Right cardiac atrium (tissue), 5 donors: ENCODE data around the gene CD48. TPM values are rescaled to one million over a fixed set of nuclear protein-coding genes. Genes with fewer than 3 reads are reported as not detected.
A peak's percentile ranks its signal among the peaks of the same experiment; 100 is the strongest.

Experiments used
- ATAC-seq, 2 donors: fragments of 200-7000 bp; cut with Tn5 transposase; one replicate each; pipeline versions ENCODE4 v1.8.0 to v1.9.1; 2020; ENCODE audit warnings: moderate library complexity in 2 of 2, mild to moderate bottlenecking in 1 of 2
- DNase-seq, 3 donors: peaks; one replicate each; pipeline ENCODE4 v3.0.0-alpha.2; 2020
- H3K27ac ChIP-seq: one replicate; pipeline ENCODE4 v1.5.1; 2013; ENCODE audit warnings: mild to moderate bottlenecking, low read length, control low read depth, moderate library complexity
- H3K27me3 ChIP-seq: one replicate; pipeline ENCODE4 v1.6.1; 2013; ENCODE audit not compliant: control insufficient read depth, insufficient read depth
- H3K4me1 ChIP-seq: one replicate; pipeline ENCODE4 v1.6.1; 2013; ENCODE audit warnings: low read length; ENCODE audit not compliant: control insufficient read depth, insufficient read depth
- H3K4me3 ChIP-seq: one replicate; pipeline ENCODE4 v1.5.1; 2013; ENCODE audit warnings: low read length, control low read depth
- H3K9me3 ChIP-seq: one replicate; pipeline ENCODE4 v1.6.1; 2013; ENCODE audit warnings: low read length; ENCODE audit not compliant: control insufficient read depth
- WGBS: extraction: QIAGEN DNeasy Blood & Tissue Kit; methylation state at CpG from one replicate; pipeline ENCODE4 v1.1.7; 2013; 5-methylcytosine and 5-hydroxymethylcytosine counted together
- intact Hi-C, 4 donors: fragments of 100-400 bp; cut with DNase I; formaldehyde crosslinking; loops; one replicate each; pipeline versions ENCODE4 v1.11.0 to v1.14.0; 2022 to 2023
- polyA plus RNA-seq: library from polyadenylated mRNA; stranded (reverse); fragments of 200-250 nt; gene quantifications from one replicate; pipeline ENCODE4 v1.2.3, GENCODE V29; 2013
- total RNA-seq, 4 donors: library from RNA; stranded (reverse); fragmentation: NEBNext Ultra II Directional; extraction: Animal tissue kit (Norgen Biotek cat#: 25700); gene quantifications; one replicate each; pipeline ENCODE4 v1.2.1, GENCODE V29; 2021
- donor health status: healthy with polysubstance abuse.
- donor health status: DM: no; HTN: yes; CAD: no.
- donor health status: DM: no; HTN: no; CAD: no.
- donor health status: DM: no; HTN: yes; CAD: no; lungs with severe emphysema.
- donor health status: DM: yes; HTN: yes; CAD: no.

The CD48 gene
- total and polyA plus RNA-seq, 5 donors = 0.39 to 4.1 (median 0.96) TPM

- Histone ChIP-seq H3K4me1 (no peaks in the 10 kb centered on the region), H3K9me3 (no peaks in the 10 kb centered on the region), H3K4me3 (no peak within 1 kb of the TSS), H3K27me3 (no peaks in the 10 kb centered on the region), H3K27ac (no peak within 1 kb of the TSS)
- ATAC-seq (peak in 1 of 2 donors; percentile 18), DNase-seq (no peak)
- WGBS = 50% methylated on average over 11 of the region's 11 CpGs
- intact Hi-C loops = no loop called here
Observed at GRCh38 chr1:160646711-160647328, 64.8 kb downstream of the CD48 start, which contains the start of gene SLAMF1. Gene SLAMF1, minus strand, starts transcription at chr1:160647044. Its CDS starts 99 bp downstream, at chr1:160646945.

DNA sequence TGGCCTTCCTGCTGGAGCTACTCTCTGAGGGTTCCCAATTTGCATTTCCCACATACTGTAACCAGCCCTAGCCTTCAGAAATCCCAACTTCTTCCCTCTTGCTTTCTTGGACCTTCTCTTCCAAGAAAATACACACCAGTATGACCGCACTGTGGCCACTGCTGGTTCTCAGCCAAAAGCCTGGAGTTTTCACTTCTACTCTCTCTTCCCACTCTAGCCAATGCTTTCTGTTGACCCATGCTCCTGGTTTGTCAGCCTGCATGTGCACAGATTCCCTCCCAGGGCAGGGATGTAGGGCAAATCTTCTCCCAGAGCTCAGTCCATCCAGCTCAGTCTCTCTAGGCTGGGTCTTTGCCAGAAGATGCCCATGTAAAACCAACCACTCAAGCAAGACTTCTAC is 65.4 kb downstream of the CD48 start:
- intact Hi-C loops = no loop called here
- 86% methylated on average over 1 of the region's 1 CpG for WGBS

DNA sequence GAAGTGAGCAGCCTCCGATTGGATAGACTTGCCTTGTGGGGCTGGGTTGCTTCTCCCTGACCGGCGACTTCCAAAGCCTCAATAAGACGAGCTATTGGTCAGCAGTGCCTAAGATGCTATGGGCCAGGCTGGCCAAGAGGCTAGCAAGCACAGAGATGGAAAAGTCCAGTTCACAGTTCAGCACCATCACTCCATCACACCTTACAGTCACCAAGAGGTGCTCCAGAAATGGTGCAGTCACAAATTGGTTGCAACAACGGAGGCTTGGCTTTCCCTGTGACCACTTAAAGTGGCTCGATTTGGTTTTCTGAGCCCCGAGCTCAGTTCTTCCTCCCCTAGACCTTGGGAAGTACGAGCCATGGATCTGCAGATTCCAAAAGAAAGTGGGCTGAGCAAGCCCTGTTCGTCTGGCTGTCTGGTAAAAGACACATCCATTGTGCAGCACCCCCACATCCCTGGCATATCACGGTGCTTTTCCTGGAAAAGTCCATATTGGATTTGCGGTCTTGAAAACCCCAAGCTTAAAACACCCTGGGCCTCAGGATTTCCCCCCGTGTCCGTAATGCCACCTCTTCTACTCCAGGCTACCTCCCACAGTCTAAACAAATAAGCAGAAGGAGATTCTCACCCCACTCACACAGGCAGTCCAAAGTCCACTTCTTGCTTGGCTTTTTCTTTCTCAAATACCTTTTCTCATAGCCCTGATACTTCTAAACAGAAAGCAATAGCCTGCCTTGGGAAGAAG is 66.1 kb downstream of the CD48 start:
- Histone ChIP-seq H3K27me3 (no peaks in the 10 kb centered on the region), H3K4me3 (no peak overlapping the region), H3K9me3 (no peaks in the 10 kb centered on the region), H3K27ac (no peak overlapping the region), H3K4me1 (no peaks in the 10 kb centered on the region)
- ATAC-seq = no peak
- DNase-seq = no peak
- intact Hi-C loops = no loop called here
- WGBS = 86% methylated on average over 13 of the region's 13 CpGs

More for the DNA sequence above, 65.4 kb downstream of the CD48 start:
- no peak for DNase-seq
- Histone ChIP-seq H3K9me3 (no peaks in the 10 kb centered on the region), H3K27ac (no peak overlapping the region), H3K4me1 (no peaks in the 10 kb centered on the region), H3K27me3 (no peaks in the 10 kb centered on the region), H3K4me3 (no peak overlapping the region)
- no peak for ATAC-seq

DNA sequence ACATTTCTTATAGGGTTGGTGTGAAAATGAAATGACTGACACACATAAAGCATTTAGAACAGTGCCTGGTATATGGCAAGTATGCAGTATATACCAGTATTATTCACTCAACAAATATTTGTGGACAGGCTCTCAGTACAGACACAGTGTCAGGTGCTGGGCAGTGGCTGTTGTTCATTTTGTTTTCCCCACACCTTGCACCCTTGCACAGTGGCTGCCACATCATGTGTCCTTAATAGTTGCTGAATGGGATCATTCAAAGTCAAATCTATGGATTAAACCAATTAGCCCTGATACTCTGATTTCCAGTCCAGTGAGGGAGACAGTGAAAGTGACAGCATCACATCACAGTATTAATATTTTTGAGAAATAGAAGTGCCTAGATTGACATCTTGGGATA is 67.2 kb downstream of the CD48 start:
- H3K9me3 ChIP-seq = no peaks in the 10 kb centered on the region
- no peak overlapping the region for H3K27ac ChIP-seq
- no peaks in the 10 kb centered on the region for H3K27me3 ChIP-seq
- ATAC-seq (no peak), DNase-seq (no peak)
- H3K4me3 ChIP-seq = no peak overlapping the region
- H3K4me1 ChIP-seq = no peaks in the 10 kb centered on the region
- intact Hi-C loops = no loop called here

DNA sequence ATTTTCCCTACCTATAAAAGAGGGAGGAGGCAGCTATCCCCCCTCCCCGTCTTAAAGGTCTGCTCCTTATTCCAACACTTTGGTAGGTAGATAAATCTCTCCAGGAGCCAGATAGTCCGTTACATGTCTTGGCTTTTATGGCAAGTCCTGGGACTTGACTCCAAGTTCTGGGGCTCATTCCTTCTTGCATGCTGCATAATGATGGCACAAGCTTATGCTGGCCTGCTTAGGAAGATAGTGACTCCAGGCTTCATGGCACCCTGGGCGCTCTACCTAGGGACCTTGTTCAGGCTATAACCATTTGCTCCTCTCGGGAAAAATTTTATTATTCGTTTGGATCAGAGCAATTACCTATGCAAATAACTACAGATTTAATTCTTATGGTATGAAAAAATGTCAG is 68.5 kb downstream of the CD48 start:
- no peak for DNase-seq
- Histone ChIP-seq H3K4me1 (no peaks in the 10 kb centered on the region), H3K27me3 (no peaks in the 10 kb centered on the region), H3K27ac (no peak overlapping the region), H3K9me3 (no peaks in the 10 kb centered on the region), H3K4me3 (no peak overlapping the region)
- ATAC-seq = no peak
- intact Hi-C loops = no loop called here
- WGBS = 85% methylated on average over 5 of the region's 5 CpGs

GRCh38 chr1:160642281-160642644 is 69.4 kb downstream of the CD48 start:
- no peak overlapping the region for H3K27ac ChIP-seq
- WGBS = 92% methylated on average over 2 of the region's 2 CpGs

DNA sequence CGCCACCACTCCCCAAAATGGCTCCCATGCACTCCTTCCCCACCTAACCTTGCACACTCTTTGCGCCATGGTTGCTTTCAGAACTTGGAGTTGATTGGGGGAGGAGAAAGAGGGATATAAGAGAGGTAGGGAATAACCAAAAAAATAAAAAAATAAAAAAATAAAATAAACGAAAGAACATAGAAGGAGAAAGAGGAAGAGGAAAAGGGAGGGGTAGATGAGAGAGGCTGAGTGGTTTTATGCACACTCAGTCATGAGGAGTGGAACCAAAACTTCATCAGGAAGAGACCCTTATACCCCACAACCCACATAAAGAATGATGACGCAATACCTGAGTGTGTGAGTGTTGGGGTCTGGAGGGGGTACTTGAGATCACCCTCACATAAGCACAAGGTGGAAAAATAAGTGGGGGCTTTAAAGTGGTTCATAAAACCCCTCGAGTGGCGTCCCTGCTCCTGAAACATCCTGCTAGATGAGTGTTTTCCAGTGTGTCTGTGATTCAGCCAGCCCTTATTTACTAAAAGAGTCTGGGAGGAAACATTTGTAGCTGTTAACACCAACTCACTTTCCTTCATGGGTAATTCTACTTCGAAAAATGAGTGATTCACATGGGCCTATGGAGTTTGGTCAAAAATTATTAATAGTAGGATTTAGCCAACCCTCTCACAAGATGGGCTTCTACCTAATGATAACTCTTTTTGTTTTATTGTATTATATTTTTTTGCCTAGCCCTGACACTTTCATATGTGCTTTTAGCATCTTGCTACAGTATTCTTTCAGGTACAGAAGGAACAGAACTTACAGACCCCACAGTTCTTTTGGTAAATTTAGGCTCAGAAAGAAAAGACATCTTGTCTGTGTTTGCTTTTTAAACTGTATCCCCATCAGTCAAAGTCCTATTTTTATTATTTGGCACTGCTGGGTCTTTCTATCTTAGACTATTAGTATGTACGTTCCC is 70.0 kb downstream of the CD48 start:
- H3K27ac ChIP-seq = no peak overlapping the region
- ATAC-seq (no peak), DNase-seq (no peak)
- no peaks in the 10 kb centered on the region for H3K4me1 ChIP-seq
- no peak overlapping the region for H3K4me3 ChIP-seq
- intact Hi-C loops = no loop called here
- no peaks in the 10 kb centered on the region for H3K9me3 ChIP-seq
- WGBS = 77% methylated on average over 8 of the region's 8 CpGs
- no peaks in the 10 kb centered on the region for H3K27me3 ChIP-seq

More at GRCh38 chr1:160642281-160642644, 69.4 kb downstream of the CD48 start:
- DNase-seq (no peak), ATAC-seq (no peak)
- intact Hi-C loops = no loop called here
- Histone ChIP-seq H3K4me1 (no peaks in the 10 kb centered on the region), H3K4me3 (no peak overlapping the region), H3K9me3 (no peaks in the 10 kb centered on the region), H3K27me3 (no peaks in the 10 kb centered on the region)

DNA sequence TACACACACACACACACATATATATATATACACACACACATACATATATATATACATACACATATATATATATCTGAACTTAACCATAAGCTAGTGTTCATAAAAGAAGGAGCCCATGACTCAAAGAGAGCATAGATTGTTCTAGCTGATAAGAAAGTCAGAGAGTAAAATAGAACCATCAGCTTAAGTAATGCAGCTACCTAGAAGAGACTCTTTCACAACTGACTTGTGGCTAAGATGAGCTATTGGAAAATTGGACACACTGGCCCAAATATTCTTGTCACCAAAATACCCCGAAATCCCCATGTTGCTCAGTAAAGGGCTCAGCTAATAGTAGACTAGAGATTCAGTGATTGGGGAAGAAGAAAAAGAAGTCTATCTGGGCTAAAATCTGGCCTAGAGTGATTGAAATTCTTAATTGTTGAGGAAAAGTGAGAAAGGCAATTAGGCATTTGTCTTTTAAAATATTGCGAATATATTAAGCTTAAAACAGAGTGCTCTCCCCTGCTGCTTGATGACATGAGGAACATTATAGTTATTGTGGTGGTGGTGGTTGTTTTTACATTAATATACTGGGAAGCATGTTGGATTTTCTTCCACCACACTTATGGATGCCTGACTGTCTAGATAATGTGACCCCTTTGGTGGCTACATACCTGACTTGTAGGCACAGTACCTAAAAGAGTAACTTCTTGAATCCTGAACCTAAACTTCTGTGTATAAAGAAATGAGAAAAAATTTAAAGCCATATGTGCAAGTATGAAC is 71.1 kb downstream of the CD48 start:
- Histone ChIP-seq H3K9me3 (no peaks in the 10 kb centered on the region), H3K27me3 (no peaks in the 10 kb centered on the region), H3K4me1 (no peaks in the 10 kb centered on the region), H3K27ac (no peak overlapping the region), H3K4me3 (no peak overlapping the region)
- no peak for DNase-seq
- 91% methylated on average over 2 of the region's 2 CpGs for WGBS
- intact Hi-C loops = no loop called here
- ATAC-seq = no peak

DNA sequence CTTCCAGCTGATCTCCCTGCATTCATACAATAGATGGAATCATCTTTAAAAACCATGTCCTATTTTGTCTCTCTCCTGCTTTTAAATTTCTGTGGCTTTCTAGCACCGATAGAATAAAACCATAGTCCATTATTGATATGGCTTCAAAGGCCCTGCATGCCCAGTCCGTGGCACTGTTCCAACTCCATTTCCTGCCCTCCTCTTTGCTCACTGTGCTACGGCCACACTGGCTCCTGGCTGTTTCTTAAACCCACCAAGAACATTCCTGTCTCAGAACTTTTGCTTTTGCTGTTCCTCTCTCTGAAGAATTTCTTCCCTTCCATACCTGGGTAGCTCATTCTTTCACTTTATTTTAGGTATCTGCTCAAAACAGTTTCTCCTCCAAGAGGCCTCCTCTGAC is 72.0 kb downstream of the CD48 start:
- ATAC-seq (peak; percentile 34 to 55), DNase-seq (peak in 1 of 3 donors; percentile 57)
- intact Hi-C loops = no loop called here
- H3K4me1 ChIP-seq = no peaks in the 10 kb centered on the region
- 27% methylated on average over 3 of the region's 3 CpGs for WGBS
- no peak overlapping the region for H3K4me3 ChIP-seq
- H3K27me3 ChIP-seq = no peaks in the 10 kb centered on the region
- H3K27ac ChIP-seq = no peak overlapping the region
- no peaks in the 10 kb centered on the region for H3K9me3 ChIP-seq

GRCh38 chr1:160638926-160639325 is 72.7 kb downstream of the CD48 start:
- DNase-seq (no peak), ATAC-seq (no peak)
- H3K27ac ChIP-seq = no peak overlapping the region
- H3K4me1 ChIP-seq = no peaks in the 10 kb centered on the region
- H3K4me3 ChIP-seq = no peak overlapping the region
- no peaks in the 10 kb centered on the region for H3K27me3 ChIP-seq
- 91% methylated on average over 6 of the region's 6 CpGs for WGBS
- H3K9me3 ChIP-seq = no peaks in the 10 kb centered on the region
- intact Hi-C loops = no loop called here
